ENCODE measurements around the gene NUP85. TPM values are rescaled to one million over a fixed set of nuclear protein-coding genes. Genes with fewer than 3 reads are reported as not detected.
A peak's percentile ranks its signal among the peaks of the same experiment; 100 is the strongest.

NUP85 gene
- total RNA-seq, 2 donors from 2014 or later = 19.7 to 40.2 TPM

DNA sequence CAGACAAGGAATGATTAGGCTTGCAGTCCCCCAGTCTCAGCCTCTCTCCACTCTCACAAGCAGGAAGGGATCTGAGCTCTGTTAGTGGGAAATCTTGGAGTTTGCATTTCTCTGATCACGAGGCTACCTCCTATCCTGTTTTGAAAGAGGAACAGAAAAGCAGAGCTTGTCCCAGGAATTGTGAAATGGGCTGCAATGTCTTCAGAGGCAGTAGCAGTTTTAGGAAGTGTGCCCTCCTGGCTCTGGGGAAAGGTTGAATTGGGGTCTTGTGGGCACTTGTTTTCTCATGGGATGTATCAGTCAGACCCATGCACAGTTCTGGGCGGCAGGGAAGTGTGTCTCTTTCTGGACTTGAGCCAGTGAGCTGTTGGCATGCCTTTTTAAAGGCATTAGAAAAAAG is 22.8 kb downstream of the NUP85 start:
- no peaks in the 10 kb centered on the region for H3K27me3 ChIP-seq
- intact Hi-C loops (cut with DNase I) = no loop called here
- H3K4me3 ChIP-seq = no peak overlapping the region
- H3K4me1 ChIP-seq = peaks cover 8% of the 10 kb centered on the region
- H3K27ac ChIP-seq = peak overlapping the region in 2 of 4 donors; percentile 52 to 67
- H3K9me3 ChIP-seq = no peaks in the 10 kb centered on the region
- 58 to 71% methylated on average over 2 of the region's 2 CpGs for WGBS, 2 donors
- peaks cover 14 to 27% of the 10 kb centered on the region in 2 donors for H3K36me3 ChIP-seq (replicated peaks in 1 of 2; ENCODE audit: insufficient read depth in 1 of 2, low read depth in 2 of 2)
- DNase-seq (peak in 1 of 4 donors; percentile 70), ATAC-seq (peak; percentile 25)
- no peak for TF ChIP-seq POLR2A (IDR thresholded peaks at IDR 0.05)
- TF ChIP-seq, protein P1, sequence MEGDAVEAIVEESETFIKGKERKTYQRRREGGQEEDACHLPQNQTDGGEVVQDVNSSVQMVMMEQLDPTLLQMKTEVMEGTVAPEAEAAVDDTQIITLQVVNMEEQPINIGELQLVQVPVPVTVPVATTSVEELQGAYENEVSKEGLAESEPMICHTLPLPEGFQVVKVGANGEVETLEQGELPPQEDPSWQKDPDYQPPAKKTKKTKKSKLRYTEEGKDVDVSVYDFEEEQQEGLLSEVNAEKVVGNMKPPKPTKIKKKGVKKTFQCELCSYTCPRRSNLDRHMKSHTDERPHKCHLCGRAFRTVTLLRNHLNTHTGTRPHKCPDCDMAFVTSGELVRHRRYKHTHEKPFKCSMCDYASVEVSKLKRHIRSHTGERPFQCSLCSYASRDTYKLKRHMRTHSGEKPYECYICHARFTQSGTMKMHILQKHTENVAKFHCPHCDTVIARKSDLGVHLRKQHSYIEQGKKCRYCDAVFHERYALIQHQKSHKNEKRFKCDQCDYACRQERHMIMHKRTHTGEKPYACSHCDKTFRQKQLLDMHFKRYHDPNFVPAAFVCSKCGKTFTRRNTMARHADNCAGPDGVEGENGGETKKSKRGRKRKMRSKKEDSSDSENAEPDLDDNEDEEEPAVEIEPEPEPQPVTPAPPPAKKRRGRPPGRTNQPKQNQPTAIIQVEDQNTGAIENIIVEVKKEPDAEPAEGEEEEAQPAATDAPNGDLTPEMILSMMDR (IDR thresholded peaks at IDR 0.05) = no peak

DNA sequence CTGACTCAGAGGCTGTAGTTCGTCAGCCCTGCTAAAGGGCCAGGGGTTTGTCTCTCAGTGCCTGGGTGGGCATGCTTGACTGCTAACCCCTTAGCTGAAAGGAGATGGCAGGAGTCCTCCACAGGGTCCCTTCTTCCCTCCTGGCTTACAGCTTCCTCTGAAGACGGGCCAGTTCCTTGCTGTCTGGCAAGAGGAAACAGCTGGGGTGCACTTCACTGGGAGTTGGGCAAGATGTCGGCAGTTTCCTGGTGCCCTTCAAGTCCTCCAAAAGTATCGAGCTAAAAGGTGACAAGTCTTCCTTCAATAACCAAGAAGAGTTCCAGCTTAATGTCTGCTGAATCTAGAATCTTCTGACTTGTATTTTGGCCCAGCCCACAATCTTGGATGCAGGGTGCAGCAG is 23.4 kb downstream of the NUP85 start:
- WGBS, 2 donors = 72 to 80% methylated on average over 4 of the region's 4 CpGs
- H3K36me3 ChIP-seq (replicated peaks in 1 of 2; ENCODE audit: insufficient read depth in 1 of 2, low read depth in 2 of 2) = peaks cover 14 to 27% of the 10 kb centered on the region in 2 donors
- H3K27me3 ChIP-seq = no peaks in the 10 kb centered on the region
- H3K4me1 ChIP-seq = peaks cover 8% of the 10 kb centered on the region
- no peak overlapping the region for H3K4me3 ChIP-seq
- peak in 1 of 4 donors; percentile 56 for DNase-seq
- intact Hi-C loops (cut with DNase I) = no loop called here
- H3K9me3 ChIP-seq = no peaks in the 10 kb centered on the region
- H3K27ac ChIP-seq = peak overlapping the region in 2 of 4 donors; percentile 52 to 67
- TF ChIP-seq, protein P1 (IDR thresholded peaks at IDR 0.05) = no peak
- no peak for TF ChIP-seq POLR2A (IDR thresholded peaks at IDR 0.05)
- ATAC-seq = no peak

DNA sequence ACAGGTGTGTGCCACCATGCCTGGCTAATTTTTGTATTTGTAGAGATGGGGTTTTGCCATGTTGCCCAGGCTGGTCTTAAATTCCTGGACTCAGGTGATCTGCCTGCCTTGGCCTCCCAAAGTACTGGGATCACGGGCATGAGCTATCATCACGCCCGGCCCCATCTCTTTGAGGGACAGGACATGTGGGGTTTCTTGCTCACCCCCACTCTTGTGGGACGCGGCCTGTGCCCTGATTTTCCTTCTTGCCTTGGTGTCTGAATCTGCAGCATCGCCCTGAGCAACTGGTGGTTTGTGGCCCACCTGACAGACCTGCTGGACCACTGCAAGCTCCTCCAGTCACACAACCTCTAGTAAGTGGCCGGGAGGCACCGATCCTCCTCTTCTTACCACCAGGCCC is 25.6 kb downstream of the NUP85 start:
- 91 to 100% methylated on average over 6 to 7 of the region's 8 CpGs for WGBS, 2 donors
- H3K36me3 ChIP-seq (replicated peaks in 1 of 2; ENCODE audit: insufficient read depth in 1 of 2, low read depth in 2 of 2) = peaks cover 14 to 25% of the 10 kb centered on the region in 2 donors
- H3K9me3 ChIP-seq = no peaks in the 10 kb centered on the region
- peaks cover 8% of the 10 kb centered on the region for H3K4me1 ChIP-seq
- TF ChIP-seq, protein P1 (IDR thresholded peaks at IDR 0.05) = no peak
- TF ChIP-seq POLR2A (IDR thresholded peaks at IDR 0.05) = no peak
- ATAC-seq (no peak), DNase-seq (no peak)
- no peak overlapping the region for H3K27ac ChIP-seq
- no peaks in the 10 kb centered on the region for H3K27me3 ChIP-seq
- intact Hi-C loops (cut with DNase I) = no loop called here
- no peak overlapping the region for H3K4me3 ChIP-seq

DNA sequence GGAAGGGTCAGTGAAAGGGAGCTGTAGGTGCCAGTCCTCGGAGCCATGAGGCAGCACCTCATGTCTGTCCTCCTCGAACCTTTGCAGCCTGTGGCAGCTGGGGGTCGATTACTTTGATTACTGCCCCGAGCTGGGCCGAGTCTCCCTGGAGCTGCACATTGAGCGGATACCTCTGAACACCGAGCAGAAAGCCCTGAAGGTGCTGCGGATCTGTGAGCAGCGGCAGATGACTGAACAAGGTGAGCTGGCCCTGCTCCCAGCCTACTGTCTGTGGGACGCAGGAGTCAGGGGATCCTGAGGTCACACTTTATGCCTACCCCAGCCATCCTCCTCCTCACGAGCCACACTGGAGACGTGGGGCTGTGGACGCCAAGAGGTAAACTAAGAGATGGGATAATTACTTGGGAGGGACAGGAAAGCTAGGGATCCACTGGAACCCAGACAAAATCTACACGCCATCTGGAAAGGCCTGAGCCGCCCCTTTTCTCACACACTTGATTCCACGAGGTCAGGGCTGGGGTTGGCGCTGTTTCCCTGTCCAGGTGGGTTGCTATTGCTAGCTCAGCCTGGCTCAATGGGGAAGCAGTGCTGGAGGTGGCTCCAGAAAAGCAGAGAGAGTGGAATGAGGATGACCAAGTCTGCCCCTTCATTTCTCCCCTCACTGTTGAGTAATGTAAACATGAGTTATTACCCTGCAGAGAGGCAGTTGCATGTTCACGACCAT is 26.4 kb downstream of the NUP85 start:
- WGBS, 2 donors = 86 to 88% methylated on average over 9 to 18 of the region's 18 CpGs

More for the DNA sequence above, 26.4 kb downstream of the NUP85 start:
- DNase-seq (no peak), ATAC-seq (no peak)
- H3K36me3 ChIP-seq (replicated peaks in 1 of 2; ENCODE audit: insufficient read depth in 1 of 2, low read depth in 2 of 2) = peaks cover 14 to 26% of the 10 kb centered on the region in 2 donors
- H3K4me3 ChIP-seq = no peak overlapping the region
- TF ChIP-seq POLR2A (IDR thresholded peaks at IDR 0.05) = no peak
- TF ChIP-seq, protein P1 (IDR thresholded peaks at IDR 0.05) = no peak
- H3K27me3 ChIP-seq = no peaks in the 10 kb centered on the region
- H3K27ac ChIP-seq = no peak overlapping the region
- intact Hi-C loops (cut with DNase I) = no loop called here
- H3K4me1 ChIP-seq = peaks cover 8% of the 10 kb centered on the region
- no peaks in the 10 kb centered on the region for H3K9me3 ChIP-seq

Measured in body of pancreas (tissue), 4 donors.